Fibroblast of lung (primary cell): ENCODE measurements around the gene ACAN. TPM values are rescaled to one million over a fixed set of nuclear protein-coding genes. Genes with fewer than 3 reads are reported as not detected.

Experiments used
- DNase-seq, 2 donors: peaks; one replicate each; pipeline versions ENCODE4 v3.0.0 to v3.0.0-alpha.2; 2010; ENCODE audit warnings: low read depth in 2 of 2
- H2AFZ ChIP-seq: 2 replicates; pipeline ENCODE4 v1.5.1; 2012; ENCODE audit warnings: low read length, control low read depth, inconsistent platforms
- H3K27ac ChIP-seq: 2 replicates; pipeline ENCODE4 v1.5.1; 2011; ENCODE audit warnings: low read length, control low read depth; ENCODE audit not compliant: insufficient read depth
- H3K27me3 ChIP-seq: 2 replicates; pipeline ENCODE4 v1.5.1; 2011; ENCODE audit warnings: mild to moderate bottlenecking, low read length; ENCODE audit not compliant: control insufficient read depth, insufficient read depth
- H3K36me3 ChIP-seq: 2 replicates; pipeline ENCODE4 v1.5.1; 2011; ENCODE audit warnings: low read length; ENCODE audit not compliant: control insufficient read depth, insufficient read depth
- H3K4me1 ChIP-seq: 2 replicates; pipeline ENCODE4 v1.5.1; 2011; ENCODE audit warnings: low read length; ENCODE audit not compliant: control insufficient read depth, insufficient read depth; ENCODE audit errors: extremely low read depth
- H3K4me2 ChIP-seq: 2 replicates; pipeline ENCODE4 v1.5.1; 2011; ENCODE audit warnings: low read length, control low read depth; ENCODE audit not compliant: insufficient read depth; ENCODE audit errors: extremely low read depth
- H3K4me3 ChIP-seq, 4 experiments: fragments of 200-600 bp in 1 of 4; sonication (generic) in 1 of 4; replicated peaks in 1 of 4; 2 replicates each; pipeline ENCODE4 v1.5.1; 2011 to 2016; ENCODE audit warnings: low read length in 4 of 4, low read depth in 3 of 4, mild to moderate bottlenecking in 3 of 4, control low read depth in 2 of 4, inconsistent platforms in 1 of 4, mixed read lengths in 1 of 4; ENCODE audit not compliant: insufficient read depth in 1 of 4; ENCODE audit errors: control extremely low read depth in 1 of 4
- H3K79me2 ChIP-seq: 2 replicates; pipeline ENCODE4 v1.5.1; 2012; ENCODE audit warnings: mild to moderate bottlenecking, low read length, inconsistent platforms; ENCODE audit not compliant: control insufficient read depth, insufficient read depth
- H3K9ac ChIP-seq: 2 replicates; pipeline ENCODE4 v1.5.1; 2011; ENCODE audit warnings: mild to moderate bottlenecking, low read length, control low read depth; ENCODE audit not compliant: insufficient read depth
- H3K9me3 ChIP-seq: 2 replicates; pipeline ENCODE4 v1.5.1; 2012; ENCODE audit warnings: low read depth, low read length; ENCODE audit not compliant: control insufficient read depth, insufficient read depth
- H4K20me1 ChIP-seq: 2 replicates; pipeline ENCODE4 v1.5.1; 2011; ENCODE audit warnings: low read length; ENCODE audit not compliant: control insufficient read depth, insufficient read depth; ENCODE audit errors: extremely low read depth
- EZH2 ChIP-seq: IDR thresholded peaks from 2 replicates; pipeline ENCODE4 v1.5.1; 2012; ENCODE audit warnings: low read length, control low read depth, mild to moderate bottlenecking; ENCODE audit errors: missing control alignments
- polyA plus RNA-seq, 2 donors: library from polyadenylated mRNA; depleted of rRNA in 1 of 2; stranded (reverse) in 1 of 2; unstranded in 1 of 2; fragments of >200 nt; gene quantifications; 2 replicates each; pipeline ENCODE4 v1.2.1, GENCODE V29; 2011 to 2012; ENCODE audit warnings: missing spikeins in 1 of 2
- total RNA-seq: library from RNA; depleted of rRNA; stranded (reverse); fragments of >200 nt; gene quantifications from 2 replicates; pipeline ENCODE4 v1.2.1, GENCODE V29; 2014
- TF ChIP-seq, protein P1 (sequence below), 2 donors: IDR thresholded peaks in 1 of 2; conservative IDR thresholded peaks in 1 of 2; 1 replicate in 1 of 2; 2 replicates in 1 of 2; pipeline ENCODE4 v1.5.1; 2011 to 2012; ENCODE audit warnings: low read length in 2 of 2, control low read depth in 1 of 2, inconsistent platforms in 1 of 2, low read depth in 1 of 2, mild to moderate bottlenecking in 1 of 2

ACAN gene
- total and polyA plus RNA-seq, 2 donors (not counting 1 experiment from before 2014, with no cell fraction given), result under 0.01 to 3.0 TPM

- Histone ChIP-seq H3K79me2 (no peaks in the 10 kb centered on the region), H3K4me2 (no peak overlapping the region), H3K27me3 (peaks cover 23% of the 10 kb centered on the region), H2AFZ (no peak overlapping the region), H3K9ac (no peak overlapping the region), H3K9me3 (no peaks in the 10 kb centered on the region), H3K36me3 (no peaks in the 10 kb centered on the region), H3K4me3 (no peak overlapping the region), H3K4me1 (no peaks in the 10 kb centered on the region), H3K27ac (no peak overlapping the region), H4K20me1 (no peaks in the 10 kb centered on the region)
- DNase-seq, result no peak
- TF ChIP-seq, protein P1, sequence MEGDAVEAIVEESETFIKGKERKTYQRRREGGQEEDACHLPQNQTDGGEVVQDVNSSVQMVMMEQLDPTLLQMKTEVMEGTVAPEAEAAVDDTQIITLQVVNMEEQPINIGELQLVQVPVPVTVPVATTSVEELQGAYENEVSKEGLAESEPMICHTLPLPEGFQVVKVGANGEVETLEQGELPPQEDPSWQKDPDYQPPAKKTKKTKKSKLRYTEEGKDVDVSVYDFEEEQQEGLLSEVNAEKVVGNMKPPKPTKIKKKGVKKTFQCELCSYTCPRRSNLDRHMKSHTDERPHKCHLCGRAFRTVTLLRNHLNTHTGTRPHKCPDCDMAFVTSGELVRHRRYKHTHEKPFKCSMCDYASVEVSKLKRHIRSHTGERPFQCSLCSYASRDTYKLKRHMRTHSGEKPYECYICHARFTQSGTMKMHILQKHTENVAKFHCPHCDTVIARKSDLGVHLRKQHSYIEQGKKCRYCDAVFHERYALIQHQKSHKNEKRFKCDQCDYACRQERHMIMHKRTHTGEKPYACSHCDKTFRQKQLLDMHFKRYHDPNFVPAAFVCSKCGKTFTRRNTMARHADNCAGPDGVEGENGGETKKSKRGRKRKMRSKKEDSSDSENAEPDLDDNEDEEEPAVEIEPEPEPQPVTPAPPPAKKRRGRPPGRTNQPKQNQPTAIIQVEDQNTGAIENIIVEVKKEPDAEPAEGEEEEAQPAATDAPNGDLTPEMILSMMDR (conservative IDR thresholded peaks at IDR 0.05 in 1 of 2, IDR thresholded peaks at IDR 0.05 in 1 of 2; ENCODE audit: low read depth in 1 of 2, low read length in 2 of 2), result no peak
- TF ChIP-seq EZH2, result no peak
Observed at GRCh38 chr15:88860212-88860611, 57.0 kb downstream of the ACAN start.

DNA sequence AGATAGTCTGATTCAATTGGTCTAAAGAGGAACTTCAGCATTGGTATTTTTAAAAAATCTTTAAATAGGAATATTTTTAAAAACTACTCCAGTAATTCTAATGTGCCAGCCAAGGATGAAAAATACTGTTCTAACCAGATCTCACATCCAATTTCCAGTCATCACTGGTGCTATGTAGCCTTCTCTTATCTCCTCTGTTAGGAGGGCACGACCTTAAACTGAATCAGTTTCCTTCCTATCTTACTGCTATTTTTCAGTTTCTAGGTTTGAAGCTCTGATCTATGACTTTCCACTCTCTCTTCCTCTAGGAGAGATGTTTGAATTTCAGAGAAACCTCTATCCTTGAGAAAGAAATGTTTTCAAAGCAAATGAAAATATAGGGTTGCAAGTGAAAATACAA lies 60.2 kb downstream of the ACAN start:
- DNase-seq, result no peak
- TF ChIP-seq EZH2, result no peak
- TF ChIP-seq, protein P1 (conservative IDR thresholded peaks at IDR 0.05 in 1 of 2, IDR thresholded peaks at IDR 0.05 in 1 of 2; ENCODE audit: low read depth in 1 of 2, low read length in 2 of 2), result no peak
- no peak overlapping the region for H2AFZ ChIP-seq
- no peaks in the 10 kb centered on the region for H3K36me3 ChIP-seq
- H4K20me1 ChIP-seq, result no peaks in the 10 kb centered on the region
- H3K4me1 ChIP-seq, result no peaks in the 10 kb centered on the region
- H3K27me3 ChIP-seq, result peaks cover 20% of the 10 kb centered on the region
- H3K27ac ChIP-seq, result no peak overlapping the region
- no peaks in the 10 kb centered on the region for H3K9me3 ChIP-seq
- H3K4me2 ChIP-seq, result no peak overlapping the region
- no peak overlapping the region for H3K9ac ChIP-seq
- H3K79me2 ChIP-seq, result no peaks in the 10 kb centered on the region
- H3K4me3 ChIP-seq, result no peak overlapping the region

DNA sequence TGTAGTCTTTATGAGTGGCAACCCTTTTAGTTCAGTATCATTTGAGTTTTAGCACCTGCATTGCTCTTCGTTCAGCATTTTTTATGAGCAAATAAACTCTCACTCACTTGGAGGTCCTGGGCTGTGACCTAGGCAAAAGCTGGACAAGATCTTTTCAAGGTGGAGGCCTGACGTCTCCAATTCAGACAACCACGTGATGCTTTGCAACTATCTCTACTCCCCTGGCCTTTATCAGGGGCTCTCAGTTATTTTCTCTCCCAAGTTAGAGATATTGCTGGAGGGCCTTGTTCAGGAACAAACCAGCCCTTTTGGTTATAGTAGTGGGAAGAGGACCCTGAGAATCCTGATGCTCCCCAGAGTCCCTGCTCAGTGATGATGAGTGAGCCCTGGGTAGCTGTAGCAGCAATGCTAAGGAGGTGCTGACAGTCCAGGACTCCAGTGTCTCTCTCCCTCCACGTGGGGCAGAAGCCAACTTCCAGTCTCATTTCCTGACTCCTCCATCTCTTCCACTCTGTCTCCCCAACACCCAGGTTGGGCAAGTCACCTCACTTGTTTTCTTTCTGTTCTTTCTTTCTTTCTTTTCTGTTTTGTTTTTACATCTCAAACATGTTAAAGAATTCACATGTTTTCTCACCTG lies 61.7 kb downstream of the ACAN start:
- H4K20me1 ChIP-seq, result no peaks in the 10 kb centered on the region
- H2AFZ ChIP-seq, result no peak overlapping the region
- H3K27me3 ChIP-seq, result peaks cover 24% of the 10 kb centered on the region
- no peaks in the 10 kb centered on the region for H3K9me3 ChIP-seq
- H3K9ac ChIP-seq, result no peak overlapping the region
- no peak overlapping the region for H3K4me3 ChIP-seq
- DNase-seq, result no peak
- H3K36me3 ChIP-seq, result no peaks in the 10 kb centered on the region
- no peaks in the 10 kb centered on the region for H3K79me2 ChIP-seq
- no peak overlapping the region for H3K27ac ChIP-seq
- no peak overlapping the region for H3K4me2 ChIP-seq
- TF ChIP-seq, protein P1 (conservative IDR thresholded peaks at IDR 0.05 in 1 of 2, IDR thresholded peaks at IDR 0.05 in 1 of 2; ENCODE audit: low read depth in 1 of 2, low read length in 2 of 2), result no peak
- TF ChIP-seq EZH2, result no peak
- no peaks in the 10 kb centered on the region for H3K4me1 ChIP-seq
